HUES48 (cell line): ENCODE results near the gene GNAZ.

Source experiments
- H3K27ac ChIP-seq: one replicate; pipeline ENCODE4 v1.7.0; 2013; ENCODE audit warnings: low read depth, low read length, inconsistent platforms
- H3K27me3 ChIP-seq: 2 replicates; pipeline ENCODE4 v1.6.1; 2013; ENCODE audit warnings: mild to moderate bottlenecking, low read length; ENCODE audit not compliant: control insufficient read depth, insufficient read depth
- H3K36me3 ChIP-seq: 2 replicates; pipeline ENCODE4 v1.6.1; 2013; ENCODE audit warnings: low read length; ENCODE audit not compliant: control insufficient read depth, insufficient read depth
- H3K4me1 ChIP-seq: 2 replicates; pipeline ENCODE4 v1.6.1; 2013; ENCODE audit warnings: mild to moderate bottlenecking, low read length; ENCODE audit not compliant: control insufficient read depth, insufficient read depth
- H3K4me3 ChIP-seq: 2 replicates; pipeline ENCODE4 v1.5.1; 2013; ENCODE audit warnings: mild to moderate bottlenecking, low read depth, low read length
- H3K9ac ChIP-seq: 2 replicates; pipeline ENCODE4 v1.6.1; 2013; ENCODE audit warnings: mild to moderate bottlenecking, low read depth, low read length, moderate library complexity
- H3K9me3 ChIP-seq: 2 replicates; pipeline ENCODE4 v1.6.1; 2013; ENCODE audit warnings: low read length; ENCODE audit not compliant: control insufficient read depth, insufficient read depth

Gene GNAZ

DNA sequence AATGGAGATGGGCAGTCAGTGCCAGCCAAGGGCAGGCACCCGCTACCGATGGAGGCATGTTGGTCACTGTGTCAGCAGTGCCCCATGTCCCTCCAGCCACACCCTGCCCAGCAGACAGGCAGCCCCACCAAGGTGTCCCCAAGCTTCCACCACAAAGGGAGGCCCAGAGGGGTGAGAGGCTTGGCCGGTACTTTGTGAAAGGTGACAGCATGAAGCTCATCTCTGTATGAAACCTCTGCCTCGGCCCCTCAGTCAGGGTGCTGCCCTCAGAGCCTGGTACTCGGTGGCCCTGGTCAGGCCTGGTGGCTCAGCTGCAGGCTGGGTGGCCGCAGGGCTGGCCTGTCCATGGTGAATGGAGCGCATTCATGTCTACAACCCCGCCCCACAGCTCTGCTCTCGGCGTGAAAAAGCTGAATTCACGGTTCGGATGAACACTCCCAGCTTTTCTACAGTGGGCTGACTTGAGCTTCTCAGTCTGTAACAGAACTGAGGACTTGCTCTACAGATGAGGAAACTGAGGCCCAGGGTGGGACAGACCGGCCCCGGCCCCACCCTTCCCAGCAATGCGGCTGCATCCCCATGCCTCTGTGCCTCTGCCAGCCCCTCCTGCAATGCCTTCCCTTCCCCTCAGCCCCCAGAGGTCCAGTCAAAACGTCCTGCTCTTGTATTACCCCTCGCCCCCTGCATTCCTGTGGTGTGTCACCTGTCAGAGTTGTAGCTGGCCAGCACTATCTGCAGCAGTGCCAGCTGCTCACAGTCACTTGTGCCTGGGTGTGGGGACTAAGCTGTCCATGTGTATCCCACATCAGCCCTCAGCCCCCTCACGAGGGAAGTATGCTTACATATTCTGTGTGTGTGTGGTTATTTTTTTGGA is 43.8 kb downstream of the GNAZ start:
- no peak overlapping the region for H3K27ac ChIP-seq
- H3K9me3 ChIP-seq, result no peaks in the 10 kb centered on the region
- H3K36me3 ChIP-seq, result no peaks in the 10 kb centered on the region
- peaks cover 7% of the 10 kb centered on the region; the same call in 1 of the 2 replicates for H3K4me1 ChIP-seq
- no peak overlapping the region for H3K9ac ChIP-seq
- no peaks in the 10 kb centered on the region for H3K27me3 ChIP-seq
- no peak overlapping the region for H3K4me3 ChIP-seq

DNA sequence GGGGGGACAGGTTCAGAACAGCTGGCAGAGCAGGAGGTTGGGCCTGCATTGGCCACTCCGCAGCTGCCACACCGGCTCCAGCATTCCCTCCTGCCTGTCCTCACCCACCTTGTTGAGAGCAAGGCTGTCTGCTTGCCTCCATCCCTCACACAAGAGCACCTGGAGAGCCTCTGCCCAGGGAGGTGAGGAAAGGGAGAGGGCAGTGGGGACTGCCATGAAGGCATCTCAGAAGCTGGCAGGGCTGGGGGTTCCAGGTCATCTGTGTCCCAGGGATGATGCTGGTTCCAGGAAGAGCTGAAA is 44.4 kb downstream of the GNAZ start:
- H3K4me1 ChIP-seq, result peaks cover 7% of the 10 kb centered on the region; the same call in 1 of the 2 replicates
- no peaks in the 10 kb centered on the region for H3K36me3 ChIP-seq
- no peaks in the 10 kb centered on the region for H3K27me3 ChIP-seq
- H3K4me3 ChIP-seq, result no peak overlapping the region
- no peaks in the 10 kb centered on the region for H3K9me3 ChIP-seq
- no peak overlapping the region for H3K27ac ChIP-seq
- no peak overlapping the region for H3K9ac ChIP-seq

DNA sequence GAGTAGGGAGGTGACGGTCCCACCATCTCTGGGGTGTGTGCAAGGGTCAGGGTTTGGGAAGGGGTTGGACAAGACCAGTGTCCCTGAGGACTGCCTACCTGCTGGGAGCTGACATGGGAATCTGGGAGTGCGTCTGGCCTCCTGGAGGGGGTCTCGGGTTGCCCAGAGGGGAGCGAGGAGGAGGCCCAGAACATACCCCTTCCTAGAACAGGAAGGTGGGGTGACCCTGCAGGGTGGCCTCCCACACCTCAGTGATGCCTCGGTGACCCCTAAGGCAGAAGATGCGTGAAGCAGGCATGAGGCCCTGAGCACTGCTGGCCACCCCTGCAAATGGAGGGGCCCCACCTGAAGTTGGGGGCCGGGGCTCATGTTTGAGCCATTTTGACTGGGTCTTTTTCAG is 45.0 kb downstream of the GNAZ start:
- no peak overlapping the region for H3K9ac ChIP-seq
- no peaks in the 10 kb centered on the region for H3K36me3 ChIP-seq
- H3K27ac ChIP-seq, result no peak overlapping the region
- peaks cover 4% of the 10 kb centered on the region; the same call in 1 of the 2 replicates for H3K27me3 ChIP-seq
- H3K4me3 ChIP-seq, result no peak overlapping the region
- H3K9me3 ChIP-seq, result no peaks in the 10 kb centered on the region
- H3K4me1 ChIP-seq, result peaks cover 7% of the 10 kb centered on the region; the same call in 1 of the 2 replicates

DNA sequence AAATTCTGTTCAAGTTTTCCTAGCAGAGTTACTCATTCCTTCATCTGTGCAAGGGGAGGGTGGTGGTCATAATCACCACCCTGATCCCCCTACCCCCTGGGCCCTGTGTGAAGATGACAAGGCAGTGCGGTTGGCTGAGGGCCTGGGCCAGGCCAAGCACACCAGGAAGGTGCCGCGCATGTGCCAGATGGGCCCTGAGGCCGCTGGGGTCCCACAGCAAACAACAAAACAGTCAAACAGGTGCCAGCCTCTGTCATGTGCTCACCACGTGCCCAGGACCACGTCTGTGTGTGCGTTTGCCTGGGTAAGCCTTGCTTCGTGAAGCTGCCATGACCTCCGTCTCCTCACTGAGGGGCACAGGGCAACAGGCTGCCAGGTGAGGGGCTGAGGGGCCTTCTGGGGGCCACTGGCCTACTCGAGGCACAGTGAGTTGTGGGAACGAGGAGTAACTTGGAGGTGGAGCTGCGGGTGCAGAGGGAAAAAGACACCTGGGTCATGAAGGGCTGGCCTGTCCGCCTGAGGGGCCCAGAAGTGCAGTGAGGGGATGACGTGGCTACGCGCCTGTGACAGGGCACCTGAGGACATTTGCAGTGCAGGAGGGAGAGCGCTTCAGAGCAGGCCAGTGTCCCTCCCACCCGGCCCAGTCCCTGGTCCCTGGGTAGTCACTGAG is 45.6 kb downstream of the GNAZ start:
- Histone ChIP-seq H3K9me3 (no peaks in the 10 kb centered on the region), H3K27me3 (peaks cover 10% of the 10 kb centered on the region), H3K36me3 (no peaks in the 10 kb centered on the region), H3K4me3 (no peak overlapping the region), H3K27ac (no peak overlapping the region), H3K4me1 (peaks cover 7% of the 10 kb centered on the region; the same call in 1 of the 2 replicates), H3K9ac (no peak overlapping the region)

DNA sequence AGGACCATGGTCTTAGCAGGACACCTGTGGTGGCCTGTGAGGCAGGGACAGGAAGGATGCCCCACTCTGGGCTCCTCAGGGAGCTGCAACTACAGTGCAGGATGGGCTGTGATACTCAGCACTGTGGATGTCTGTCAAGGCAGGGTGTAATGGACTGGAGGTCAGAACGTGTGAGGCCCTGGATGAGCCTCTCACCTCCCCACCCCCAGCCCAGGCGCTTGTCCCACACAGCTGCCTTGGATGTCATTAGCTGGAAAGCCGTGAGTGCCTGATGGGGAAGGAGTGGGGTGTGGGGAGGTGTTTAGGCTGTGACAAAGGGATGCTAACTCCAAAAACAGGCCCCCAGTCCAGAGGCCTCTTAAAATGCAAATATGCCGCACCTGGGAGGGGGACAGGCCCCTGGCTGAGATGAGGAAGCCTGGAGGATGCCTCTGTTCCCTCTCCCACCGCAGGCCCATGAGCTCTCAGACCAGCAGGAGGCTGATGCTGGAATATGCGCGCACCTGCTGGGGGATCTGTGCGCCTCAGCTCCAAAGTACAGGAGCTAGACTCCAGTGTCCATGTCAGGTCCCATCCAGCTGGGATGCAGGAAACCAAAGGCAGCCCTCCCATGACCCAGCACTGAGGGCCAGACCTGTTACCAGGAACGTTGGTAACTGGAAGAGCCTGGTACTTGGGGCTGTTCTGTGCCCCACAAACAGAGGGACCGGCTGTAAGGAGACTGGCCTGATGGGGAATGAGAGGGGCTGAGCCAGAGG is 46.4 kb downstream of the GNAZ start:
- no peak overlapping the region for H3K9ac ChIP-seq
- H3K27me3 ChIP-seq, result peaks cover 16% of the 10 kb centered on the region
- H3K9me3 ChIP-seq, result no peaks in the 10 kb centered on the region
- peaks cover 7% of the 10 kb centered on the region; the same call in 1 of the 2 replicates for H3K4me1 ChIP-seq
- H3K36me3 ChIP-seq, result no peaks in the 10 kb centered on the region
- H3K27ac ChIP-seq, result no peak overlapping the region
- no peak overlapping the region for H3K4me3 ChIP-seq

DNA sequence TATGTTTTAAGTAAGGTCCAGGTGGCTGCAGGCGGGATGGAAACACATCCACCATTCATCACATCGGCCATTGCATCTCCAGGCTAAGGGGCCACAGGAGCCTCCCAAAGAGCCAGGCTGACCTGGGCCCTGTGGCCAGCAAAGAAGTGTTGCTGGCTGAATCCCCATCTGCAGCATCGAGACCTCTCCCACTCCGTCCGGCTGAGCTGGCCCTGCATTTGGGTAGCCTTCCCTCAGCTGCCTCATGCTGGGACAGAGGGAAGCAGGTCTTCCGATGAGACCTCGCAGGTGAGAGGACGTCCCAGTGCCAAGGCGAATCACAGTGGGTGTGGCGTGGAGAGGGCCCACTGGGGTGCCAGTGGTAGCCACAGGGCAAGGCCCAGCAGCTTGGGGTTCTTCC is 47.0 kb downstream of the GNAZ start:
- H3K4me3 ChIP-seq, result no peak overlapping the region
- H3K9ac ChIP-seq, result no peak overlapping the region
- peaks cover 19% of the 10 kb centered on the region for H3K27me3 ChIP-seq
- no peaks in the 10 kb centered on the region for H3K9me3 ChIP-seq
- H3K4me1 ChIP-seq, result peaks cover 7% of the 10 kb centered on the region; the same call in 1 of the 2 replicates
- H3K27ac ChIP-seq, result no peak overlapping the region
- H3K36me3 ChIP-seq, result no peaks in the 10 kb centered on the region

DNA sequence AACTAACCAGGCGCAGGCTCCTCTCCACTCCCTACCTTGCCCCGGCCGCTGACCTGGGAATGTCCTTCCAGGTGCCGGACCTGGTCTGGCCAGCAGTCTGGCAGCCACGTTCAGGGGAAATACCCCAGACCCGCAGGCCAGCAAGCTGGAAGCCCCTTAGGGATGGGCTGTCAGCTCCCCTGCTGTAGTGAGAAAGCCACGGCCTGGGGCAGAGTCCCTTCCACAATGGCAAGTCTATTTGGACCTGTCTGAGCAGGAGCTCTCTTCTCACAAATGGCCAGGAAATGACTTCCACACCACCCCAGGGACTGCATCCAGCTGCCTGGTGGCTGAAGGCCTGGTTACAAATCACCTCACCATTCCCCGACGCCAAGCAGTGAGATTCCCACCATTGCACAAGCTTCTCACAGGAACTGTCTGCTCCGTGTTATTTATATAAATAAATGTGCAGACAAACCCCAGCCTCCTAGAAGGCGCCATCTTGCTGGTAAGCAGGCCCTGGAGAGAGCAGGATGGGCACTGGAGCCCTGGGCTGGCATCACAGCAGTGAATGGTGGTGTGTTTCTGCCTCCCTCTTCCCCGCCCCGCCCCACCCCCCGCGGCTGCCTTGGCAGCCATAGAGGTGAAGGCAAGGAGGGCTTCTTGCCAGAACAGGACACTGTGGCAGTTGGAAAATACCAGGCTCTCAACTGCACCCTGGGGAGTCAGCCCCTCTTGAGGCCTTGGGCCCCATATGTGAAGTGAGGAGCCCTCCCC is 47.8 kb downstream of the GNAZ start:
- peaks cover 7% of the 10 kb centered on the region; the same call in 1 of the 2 replicates for H3K4me1 ChIP-seq

DNA sequence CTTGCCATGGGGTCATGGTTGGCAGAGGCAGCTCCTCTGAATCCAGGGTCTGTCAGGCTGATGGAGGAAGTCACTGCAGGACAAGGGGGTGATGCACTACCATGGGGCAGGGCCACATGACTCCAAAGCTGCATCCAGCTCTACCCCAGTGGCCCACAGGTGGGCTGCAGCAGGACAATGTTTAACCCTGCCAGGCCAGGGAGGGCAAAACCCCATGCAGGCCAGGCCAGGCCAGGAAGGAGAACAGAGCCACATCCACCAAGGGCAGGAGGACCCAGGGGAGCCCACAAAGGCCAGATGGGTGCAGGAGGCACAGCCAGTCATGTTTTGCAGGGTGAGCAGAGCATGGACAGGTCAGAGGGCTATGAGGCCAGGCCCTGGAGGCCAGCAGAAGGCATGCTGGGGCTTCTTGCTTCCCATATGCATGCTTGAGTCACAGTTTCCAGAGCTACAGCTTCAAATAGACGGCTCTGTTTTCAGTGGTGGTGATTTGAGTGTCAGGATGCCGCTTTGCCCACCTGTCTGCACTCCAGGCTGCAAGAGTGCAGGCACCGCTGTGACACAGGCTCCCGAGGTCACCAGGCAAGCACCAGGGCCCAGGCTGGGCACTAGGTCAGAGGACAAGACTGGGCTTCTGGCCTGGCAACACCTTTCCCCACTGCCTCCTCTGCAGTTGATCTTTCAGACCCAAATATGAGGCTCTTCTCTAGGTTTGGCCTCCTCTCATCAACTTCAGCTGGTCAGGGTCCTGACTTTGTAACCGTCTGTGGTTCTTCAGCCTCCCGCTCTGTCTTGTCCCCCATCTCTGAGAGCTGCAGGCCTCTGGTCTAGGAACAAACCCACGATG is 48.6 kb downstream of the GNAZ start:
- peaks cover 23% of the 10 kb centered on the region for H3K27me3 ChIP-seq
- H3K9me3 ChIP-seq, result no peaks in the 10 kb centered on the region
- H3K27ac ChIP-seq, result no peak overlapping the region
- H3K4me1 ChIP-seq, result peaks cover 7% of the 10 kb centered on the region; the same call in 1 of the 2 replicates
- no peak overlapping the region for H3K9ac ChIP-seq
- no peaks in the 10 kb centered on the region for H3K36me3 ChIP-seq
- no peak overlapping the region for H3K4me3 ChIP-seq

More for the DNA sequence above, 47.8 kb downstream of the GNAZ start:
- peaks cover 23% of the 10 kb centered on the region for H3K27me3 ChIP-seq
- H3K36me3 ChIP-seq, result no peaks in the 10 kb centered on the region
- no peak overlapping the region for H3K4me3 ChIP-seq
- no peaks in the 10 kb centered on the region for H3K9me3 ChIP-seq
- no peak overlapping the region for H3K9ac ChIP-seq
- H3K27ac ChIP-seq, result no peak overlapping the region

DNA sequence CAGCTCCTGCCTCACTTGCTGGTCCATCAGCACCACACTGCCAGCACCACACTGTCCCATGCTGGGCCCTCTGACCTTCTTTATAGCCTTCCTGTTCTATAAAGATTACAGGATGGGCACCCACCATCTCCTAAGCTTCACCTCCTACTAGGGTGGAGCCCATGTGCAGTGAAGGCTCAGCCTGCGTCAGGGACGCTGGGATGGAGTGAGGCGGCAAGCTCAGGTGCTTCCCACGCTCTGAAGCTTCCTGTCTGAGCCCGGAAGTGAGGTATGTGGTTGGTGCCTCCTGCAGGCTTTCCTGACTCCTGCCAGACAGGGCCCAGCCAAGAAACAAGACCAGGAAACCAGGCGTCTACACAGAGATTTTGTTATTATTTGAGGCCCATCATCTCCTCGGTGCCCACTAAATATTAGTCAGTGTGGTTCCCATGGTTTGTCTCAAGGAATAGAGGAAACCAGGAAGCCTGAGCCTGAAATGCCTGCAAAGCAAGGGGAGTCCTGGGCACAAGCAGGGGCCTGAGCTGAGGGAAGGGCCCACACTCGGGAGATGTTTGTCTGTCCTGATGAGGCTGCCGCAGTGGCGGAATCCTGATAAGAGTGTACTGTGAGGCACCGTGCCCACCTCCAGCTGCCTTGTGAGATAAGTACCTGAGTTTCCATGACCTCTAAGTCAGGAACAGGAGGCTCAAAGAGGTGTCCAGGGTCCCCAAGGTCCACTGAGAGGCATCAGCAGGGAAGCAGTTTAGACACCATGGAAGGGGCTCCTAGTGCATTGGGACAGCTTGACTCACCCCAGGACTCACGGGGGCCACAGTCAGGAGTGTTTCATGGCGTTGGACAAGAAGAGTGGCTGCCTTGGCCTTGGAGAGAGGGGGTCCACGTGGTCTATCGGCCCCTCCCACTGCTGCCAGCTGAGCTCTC is 49.4 kb downstream of the GNAZ start:
- Histone ChIP-seq H3K4me3 (no peak overlapping the region), H3K9ac (no peak overlapping the region), H3K27me3 (peaks cover 23% of the 10 kb centered on the region), H3K27ac (no peak overlapping the region), H3K9me3 (no peaks in the 10 kb centered on the region), H3K4me1 (peaks cover 7% of the 10 kb centered on the region; the same call in 1 of the 2 replicates), H3K36me3 (no peaks in the 10 kb centered on the region)
